ENCODE measurements around the gene TRPC4AP. TPM values are rescaled to one million over a fixed set of nuclear protein-coding genes. Genes with fewer than 3 reads are reported as not detected.
"Not testable (repeated sequence)": the region's sequence is repeated elsewhere in the genome, so short reads cannot be mapped to it uniquely, and the experiment has no call there.

Gene TRPC4AP
- total and polyA plus RNA-seq, 9 donors = 30.5 to 51.8 (median 40.7) TPM

DNA sequence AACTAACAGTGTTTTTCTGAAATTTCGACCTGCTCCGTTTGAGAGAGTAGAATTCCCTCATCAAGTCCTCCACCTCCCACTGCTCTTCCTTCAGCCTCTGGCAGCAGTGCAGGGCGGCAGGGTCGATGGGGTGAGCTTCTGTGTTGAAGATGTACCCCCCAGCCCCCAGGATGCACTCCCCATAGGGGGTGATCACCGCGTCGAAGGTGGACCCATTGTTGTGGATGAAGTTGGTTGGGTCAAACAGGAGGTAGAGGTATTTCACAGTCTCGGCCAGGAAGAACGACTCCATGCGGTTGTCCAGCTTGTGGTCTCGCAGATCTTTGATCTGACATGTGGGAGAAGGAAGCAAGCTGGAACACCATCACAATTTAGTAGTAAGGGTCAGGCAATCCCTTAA is 23.0 kb upstream of the TRPC4AP start:
- no peaks in the 10 kb centered on the region for H3K27me3 ChIP-seq
- intact Hi-C loops (cut with DNase I) = no loop called here
- DNase-seq = no peak
- WGBS, 3 donors = 84 to 89% (median 86%) methylated on average over 11 of the region's 11 CpGs
- H3K27ac ChIP-seq = no peak overlapping the region
- no peak for TF ChIP-seq EP300 (IDR thresholded peaks at IDR 0.05)
- TF ChIP-seq CTCF (IDR thresholded peaks at IDR 0.05) = no peak
- TF ChIP-seq POLR2A (IDR thresholded peaks at IDR 0.05) = no peak
- peaks cover 2% of the 10 kb centered on the region for H3K4me1 ChIP-seq (ENCODE audit: insufficient read depth)
- no peaks in the 10 kb centered on the region for H3K36me3 ChIP-seq
- no peak overlapping the region for H3K4me3 ChIP-seq
- H3K9me3 ChIP-seq = no peaks in the 10 kb centered on the region

- H3K27me3 ChIP-seq; H3K4me1 ChIP-seq (ENCODE audit: insufficient read depth); H3K36me3 ChIP-seq; DNase-seq; H3K4me3 ChIP-seq; H3K9me3 ChIP-seq; H3K27ac ChIP-seq; intact Hi-C loops (cut with DNase I): not testable (repeated sequence)
- WGBS, 3 donors = 77 to 97% (median 87%) methylated on average over 5 of the region's 5 CpGs
Measured at GRCh38 chr20:35112276-35112675, 19.7 kb upstream of the TRPC4AP start.

DNA sequence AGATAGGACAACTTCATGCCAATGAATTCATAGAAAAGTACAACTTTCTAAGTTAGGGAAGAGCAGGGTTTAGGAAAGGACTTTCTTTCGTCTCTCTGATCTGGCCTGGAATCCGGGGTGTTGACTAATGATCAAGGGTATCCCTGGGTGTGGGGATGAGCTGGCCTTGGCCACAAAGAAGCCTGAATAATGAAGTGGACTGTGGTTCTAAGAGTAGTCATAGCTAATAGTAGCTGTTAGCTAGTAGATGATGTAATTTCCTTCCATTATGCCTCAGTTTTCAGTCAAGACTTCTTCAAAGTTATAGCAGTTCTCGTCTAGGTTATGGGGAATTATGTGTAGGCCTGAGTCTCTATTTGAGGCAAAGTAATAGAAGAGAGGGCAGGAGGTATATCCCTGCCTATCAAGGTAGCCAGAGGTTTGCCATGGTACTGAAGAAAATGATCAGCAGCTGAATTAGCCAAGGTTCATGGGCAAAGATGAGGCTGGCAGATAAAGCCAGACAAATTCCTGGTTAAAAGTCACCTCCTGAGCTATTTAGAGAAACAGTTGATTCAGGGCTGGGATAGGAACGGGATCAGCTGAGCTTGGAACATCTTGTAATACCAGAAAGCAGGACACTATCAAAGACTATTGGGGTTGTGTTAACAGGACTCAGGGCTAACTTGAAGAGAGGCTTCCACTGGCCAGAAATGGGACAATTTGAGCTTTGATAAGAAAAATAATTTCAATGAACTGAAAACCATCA is 18.7 kb upstream of the TRPC4AP start:
- WGBS, 3 donors = 78 to 86% (median 82%) methylated on average over 4 of the region's 4 CpGs
- no peak for DNase-seq
- no peak for TF ChIP-seq POLR2A (IDR thresholded peaks at IDR 0.05)
- TF ChIP-seq EP300 (IDR thresholded peaks at IDR 0.05) = no peak
- no peak for TF ChIP-seq CTCF (IDR thresholded peaks at IDR 0.05)
- no peaks in the 10 kb centered on the region for H3K4me1 ChIP-seq (ENCODE audit: insufficient read depth)
- no peaks in the 10 kb centered on the region for H3K36me3 ChIP-seq
- no peaks in the 10 kb centered on the region for H3K27me3 ChIP-seq
- H3K27ac ChIP-seq = no peak overlapping the region
- intact Hi-C loops (cut with DNase I) = no loop called here
- no peak overlapping the region for H3K4me3 ChIP-seq
- H3K9me3 ChIP-seq = no peaks in the 10 kb centered on the region

DNA sequence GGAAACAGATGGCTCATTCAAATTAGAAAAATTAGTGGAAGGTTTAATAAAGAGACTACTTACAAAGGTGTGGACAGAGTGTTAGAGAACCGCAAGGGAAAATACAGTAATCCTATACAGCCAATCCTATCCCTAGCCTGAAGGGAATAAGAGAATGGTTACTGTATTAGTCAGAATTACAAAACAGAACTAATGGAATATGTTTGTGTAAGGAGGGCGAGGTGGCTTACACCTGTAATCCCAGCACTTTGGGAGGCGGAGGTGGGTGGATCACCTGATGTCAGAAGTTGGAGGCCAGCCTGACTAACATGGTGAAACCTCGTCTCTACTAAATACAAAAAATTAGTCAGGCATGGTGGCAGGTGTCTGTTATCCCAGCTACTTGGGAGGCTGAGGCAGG is 16.3 kb upstream of the TRPC4AP start:
- Histone ChIP-seq H3K4me1 (ENCODE audit: insufficient read depth) (no peaks in the 10 kb centered on the region), H3K36me3 (no peaks in the 10 kb centered on the region), H3K27ac (no peak overlapping the region), H3K4me3 (no peak overlapping the region), H3K27me3 (no peaks in the 10 kb centered on the region), H3K9me3 (no peaks in the 10 kb centered on the region)
- no peak for DNase-seq
- intact Hi-C loops (cut with DNase I) = no loop called here
- WGBS, 3 donors = 97 to 98% (median 97%) methylated on average over 4 of the region's 4 CpGs
- no peak for TF ChIP-seq POLR2A (IDR thresholded peaks at IDR 0.05)
- no peak for TF ChIP-seq CTCF (IDR thresholded peaks at IDR 0.05)
- TF ChIP-seq EP300 (IDR thresholded peaks at IDR 0.05) = no peak

DNA sequence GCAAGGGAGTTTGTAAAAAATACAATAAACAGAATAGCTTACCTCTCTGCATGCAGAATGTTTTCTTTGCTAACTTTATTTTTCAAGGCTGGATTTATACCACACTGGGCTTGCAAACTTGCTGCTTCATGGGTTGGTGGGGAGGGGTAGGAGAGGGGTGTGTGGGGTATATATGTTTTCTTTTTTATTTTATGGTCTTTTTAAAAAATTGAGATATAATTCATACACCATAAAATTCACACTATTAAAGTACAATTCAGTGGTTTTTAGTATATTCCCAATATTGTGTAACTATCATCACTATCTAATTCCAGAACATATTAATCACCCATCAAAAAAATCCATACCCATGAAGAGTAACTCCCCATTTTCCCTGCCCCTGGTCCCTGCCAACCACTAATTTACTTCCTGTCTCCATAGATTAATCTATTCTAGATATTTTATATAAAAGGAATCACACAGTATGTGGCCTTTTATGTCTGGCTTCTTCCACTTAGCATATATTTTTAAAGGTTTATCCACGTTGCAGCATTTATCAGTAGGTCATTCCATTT is 14.3 kb upstream of the TRPC4AP start:
- WGBS, 3 donors = 70 to 89% (median 88%) methylated on average over 1 of the region's 1 CpG
- H3K4me3 ChIP-seq = no peak overlapping the region
- no peaks in the 10 kb centered on the region for H3K36me3 ChIP-seq
- no peak overlapping the region for H3K27ac ChIP-seq
- no peaks in the 10 kb centered on the region for H3K9me3 ChIP-seq
- no peaks in the 10 kb centered on the region for H3K27me3 ChIP-seq
- H3K4me1 ChIP-seq (ENCODE audit: insufficient read depth) = no peaks in the 10 kb centered on the region
- intact Hi-C loops (cut with DNase I) = no loop called here
- no peak for DNase-seq
- no peak for TF ChIP-seq EP300 (IDR thresholded peaks at IDR 0.05)
- TF ChIP-seq CTCF (IDR thresholded peaks at IDR 0.05) = no peak
- TF ChIP-seq POLR2A (IDR thresholded peaks at IDR 0.05) = no peak
